ENCODE data around the gene LIN54.
"Not testable (repeated sequence)": the region's sequence is repeated elsewhere in the genome, so short reads cannot be mapped to it uniquely, and the experiment has no call there.

Gene LIN54

DNA sequence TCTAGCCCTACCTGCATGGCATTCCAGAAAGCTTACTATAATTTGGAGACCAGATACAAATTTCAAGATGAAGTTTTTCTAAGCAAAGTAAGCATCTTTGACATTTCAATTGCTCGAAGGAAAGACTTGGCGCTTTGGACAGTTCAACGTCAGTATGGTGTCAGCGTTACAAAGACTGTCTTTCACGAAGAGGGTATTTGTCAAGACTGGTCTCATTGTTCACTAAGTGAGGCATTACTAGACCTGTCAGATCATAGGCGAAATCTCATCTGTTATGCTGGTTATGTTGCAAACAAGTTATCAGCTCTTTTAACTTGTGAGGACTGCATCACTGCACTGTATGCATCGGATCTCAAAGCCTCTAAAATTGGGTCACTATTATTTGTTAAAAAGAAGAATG, 92.5 kb downstream of the LIN54 start:
- TF ChIP-seq, protein P1, sequence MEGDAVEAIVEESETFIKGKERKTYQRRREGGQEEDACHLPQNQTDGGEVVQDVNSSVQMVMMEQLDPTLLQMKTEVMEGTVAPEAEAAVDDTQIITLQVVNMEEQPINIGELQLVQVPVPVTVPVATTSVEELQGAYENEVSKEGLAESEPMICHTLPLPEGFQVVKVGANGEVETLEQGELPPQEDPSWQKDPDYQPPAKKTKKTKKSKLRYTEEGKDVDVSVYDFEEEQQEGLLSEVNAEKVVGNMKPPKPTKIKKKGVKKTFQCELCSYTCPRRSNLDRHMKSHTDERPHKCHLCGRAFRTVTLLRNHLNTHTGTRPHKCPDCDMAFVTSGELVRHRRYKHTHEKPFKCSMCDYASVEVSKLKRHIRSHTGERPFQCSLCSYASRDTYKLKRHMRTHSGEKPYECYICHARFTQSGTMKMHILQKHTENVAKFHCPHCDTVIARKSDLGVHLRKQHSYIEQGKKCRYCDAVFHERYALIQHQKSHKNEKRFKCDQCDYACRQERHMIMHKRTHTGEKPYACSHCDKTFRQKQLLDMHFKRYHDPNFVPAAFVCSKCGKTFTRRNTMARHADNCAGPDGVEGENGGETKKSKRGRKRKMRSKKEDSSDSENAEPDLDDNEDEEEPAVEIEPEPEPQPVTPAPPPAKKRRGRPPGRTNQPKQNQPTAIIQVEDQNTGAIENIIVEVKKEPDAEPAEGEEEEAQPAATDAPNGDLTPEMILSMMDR (IDR thresholded peaks at IDR 0.05; ENCODE audit: insufficient read depth, low read length, missing control alignments) = no peak
- no peak for DNase-seq (ENCODE audit: low read depth, low spot score)
- no peak overlapping the region for H3K4me3 ChIP-seq (ENCODE audit: low read depth, low read length)
- ChIA-PET POLR2A (no interaction called here), CTCF (no interaction called here)

DNA sequence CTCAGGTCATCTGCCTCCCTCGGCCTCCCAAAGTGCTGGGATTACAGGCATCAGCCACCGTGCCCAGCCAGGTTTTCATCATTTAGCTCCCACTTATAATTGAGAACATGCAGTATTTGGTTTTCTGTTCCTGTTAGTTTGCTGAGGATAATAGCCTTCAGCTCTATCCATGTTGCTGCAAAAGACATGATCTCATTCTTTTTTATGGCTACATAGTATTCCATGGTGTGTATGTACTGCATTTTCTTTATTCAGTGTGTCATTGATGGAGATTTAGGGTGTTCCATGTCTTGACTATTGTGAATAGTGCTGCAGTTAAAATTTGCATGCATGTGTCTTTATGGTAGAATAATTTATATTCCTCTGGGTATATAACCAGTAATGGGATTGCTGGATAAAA, 96.7 kb downstream of the LIN54 start:
- CTCF ChIA-PET = interaction anchor here (2.1 kb wide), 1 partner anchor 23 kb away, joined by 5 read pairs; no protein-coding TSS in a partner anchor
- H3K4me3 ChIP-seq (ENCODE audit: low read depth, low read length); POLR2A ChIA-PET; DNase-seq (ENCODE audit: low read depth, low spot score): not testable (repeated sequence)

DNA sequence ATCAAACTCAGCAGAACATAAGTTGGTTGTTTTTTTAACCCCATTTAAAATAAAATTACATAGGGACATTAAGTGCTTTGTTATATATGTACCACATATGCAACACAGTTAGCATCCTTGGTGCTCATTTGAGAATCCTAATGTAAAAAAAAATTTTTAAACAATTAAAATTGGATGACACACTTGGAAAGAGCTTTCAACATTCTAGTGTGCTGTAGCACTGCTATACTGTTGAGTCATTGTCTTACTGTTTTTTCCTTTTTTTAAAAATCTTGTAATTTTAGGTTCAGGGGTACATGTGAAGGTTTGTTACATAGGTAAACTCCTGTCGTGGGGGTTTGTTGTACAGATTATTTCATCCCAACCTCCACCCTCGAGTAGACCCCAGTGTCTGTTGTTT, 97.3 kb downstream of the LIN54 start:
- no peak overlapping the region for H3K4me3 ChIP-seq (ENCODE audit: low read depth, low read length)
- DNase-seq (ENCODE audit: low read depth, low spot score) = no peak
- POLR2A ChIA-PET = no interaction called here
- TF ChIP-seq, protein P1 (IDR thresholded peaks at IDR 0.05; ENCODE audit: insufficient read depth, low read length, missing control alignments) = no peak
- CTCF ChIA-PET = interaction anchor here (1.1 to 2.1 kb wide), 2 partner anchors 11 to 24 kb away, joined by 3 to 5 read pairs; no protein-coding TSS in a partner anchor

DNA sequence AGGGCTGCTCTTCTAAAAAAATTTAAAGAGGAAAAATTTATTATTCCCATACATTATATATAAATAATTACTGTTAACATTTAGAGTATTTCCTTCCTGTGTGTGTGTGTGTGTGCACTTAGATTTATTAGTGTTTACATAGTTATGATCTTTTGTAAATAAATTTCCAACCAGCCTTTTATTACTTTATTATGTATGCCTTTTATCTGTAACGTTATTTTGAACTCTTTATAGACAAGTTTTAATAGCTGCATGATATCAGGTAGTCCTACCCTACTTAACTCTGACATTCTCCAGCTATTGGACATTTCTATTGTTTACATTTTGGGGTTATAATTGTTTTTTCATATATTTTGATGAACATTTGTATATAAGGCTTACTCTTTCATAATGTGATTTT, 101.3 kb downstream of the LIN54 start:
- H3K4me3 ChIP-seq (ENCODE audit: low read depth, low read length) = no peak overlapping the region
- no peak for DNase-seq (ENCODE audit: low read depth, low spot score)
- CTCF ChIA-PET = no interaction called here
- TF ChIP-seq, protein P1 (IDR thresholded peaks at IDR 0.05; ENCODE audit: insufficient read depth, low read length, missing control alignments) = no peak
- POLR2A ChIA-PET = no interaction called here

DNA sequence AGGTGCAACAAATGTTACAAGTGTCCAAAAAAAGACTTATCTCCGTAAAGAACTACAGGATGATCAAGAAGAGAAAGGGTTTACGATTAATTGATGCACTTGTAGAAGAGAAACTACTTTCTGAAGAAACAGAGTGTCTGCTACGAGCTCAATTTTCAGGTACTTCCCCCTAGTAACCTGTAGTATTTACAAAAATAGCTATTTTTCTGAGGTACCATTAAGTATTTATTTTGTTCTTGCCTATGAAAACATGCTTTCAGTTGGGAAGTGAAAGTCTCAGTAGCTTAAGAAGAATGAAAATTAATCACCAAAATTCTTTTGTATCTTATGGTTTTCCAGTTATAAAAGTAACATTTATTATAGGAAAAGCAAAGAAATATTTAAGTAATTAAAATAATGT, 104.2 kb downstream of the LIN54 start:
- ChIA-PET POLR2A (interaction anchor here (0.9 kb wide), 1 partner anchor 14 kb away, joined by 3 read pairs; no protein-coding TSS in a partner anchor), CTCF (interaction anchor here (0.7 kb wide), 1 partner anchor 270 kb away, joined by 3 read pairs; no protein-coding TSS in a partner anchor)
- H3K4me3 ChIP-seq (ENCODE audit: low read depth, low read length) = no peak overlapping the region
- DNase-seq (ENCODE audit: low read depth, low spot score) = no peak
- TF ChIP-seq, protein P1 (IDR thresholded peaks at IDR 0.05; ENCODE audit: insufficient read depth, low read length, missing control alignments) = no peak

DNA sequence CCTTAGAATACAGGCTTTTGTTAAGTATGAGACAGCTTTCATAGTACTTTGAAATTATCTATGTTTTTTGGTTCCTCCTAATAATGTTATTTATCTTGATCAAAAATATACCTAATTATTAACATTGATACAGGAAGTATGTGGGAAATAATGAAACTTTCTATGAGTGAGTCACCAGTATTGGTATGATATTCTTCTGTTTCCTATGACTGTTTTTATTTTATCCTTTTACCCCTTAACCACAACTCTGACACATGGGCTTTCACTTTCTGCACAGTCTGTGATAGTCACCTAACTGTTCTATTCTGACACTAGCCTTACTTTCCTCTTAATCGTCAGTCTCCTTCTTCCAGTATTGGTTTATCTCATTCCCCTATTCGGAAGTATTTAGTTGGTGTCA, 105.4 kb downstream of the LIN54 start:
- H3K4me3 ChIP-seq (ENCODE audit: low read depth, low read length) = no peak overlapping the region
- CTCF ChIA-PET = interaction anchor here (1.2 to 1.3 kb wide), 2 partner anchors 87 to 379 kb away, joined by 3 read pairs; partner anchors contain the start of gene COQ2
- POLR2A ChIA-PET = no interaction called here
- TF ChIP-seq, protein P1 (IDR thresholded peaks at IDR 0.05; ENCODE audit: insufficient read depth, low read length, missing control alignments) = no peak
- DNase-seq (ENCODE audit: low read depth, low spot score) = no peak

DNA sequence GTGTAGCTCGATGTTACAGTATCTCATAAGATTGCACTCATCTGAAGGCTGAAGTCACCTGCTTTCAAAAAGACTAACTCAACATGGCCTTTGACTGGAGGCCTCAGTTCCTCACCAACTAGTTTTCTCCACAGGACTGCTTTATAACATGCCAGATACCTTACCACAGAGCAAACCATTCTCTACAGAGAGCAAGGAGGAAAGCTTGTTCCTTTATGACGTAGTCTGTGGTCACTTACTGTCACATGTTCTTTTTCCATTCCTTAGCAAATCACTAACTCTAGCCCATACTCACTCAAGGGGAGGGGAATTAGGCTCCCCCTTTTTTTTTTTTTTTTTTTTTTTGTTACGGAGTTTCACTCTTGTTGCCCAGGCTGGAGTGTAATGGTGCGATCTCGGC, 106.9 kb downstream of the LIN54 start:
- ChIA-PET CTCF (no interaction called here), POLR2A (no interaction called here)

More for the DNA sequence above, 106.9 kb downstream of the LIN54 start:
- no peak overlapping the region for H3K4me3 ChIP-seq (ENCODE audit: low read depth, low read length)
- TF ChIP-seq, protein P1 (IDR thresholded peaks at IDR 0.05; ENCODE audit: insufficient read depth, low read length, missing control alignments) = no peak
- no peak for DNase-seq (ENCODE audit: low read depth, low spot score)
